22Rv1 (cell line): ENCODE measurements around the gene NUMA1.

ENCODE experiments used
- H3K27ac ChIP-seq: fragments of 450-650 bp; 2 replicates; pipeline ENCODE4 v1.5.1; 2017
- ZFX ChIP-seq: fragments of 450-650 bp; IDR thresholded peaks from 2 replicates; pipeline ENCODE4 v1.6.1; 2017; ENCODE audit warnings: antibody characterized with exemption, borderline replicate concordance
- TF ChIP-seq, protein P1 (sequence below): fragments of 450-650 bp; IDR thresholded peaks from 2 replicates; pipeline ENCODE4 v1.5.1; 2017; ENCODE audit warnings: mild to moderate bottlenecking

Gene NUMA1

GRCh38 chr11:72015511-72016061 is 64.8 kb downstream of the NUMA1 start:
- no peak for TF ChIP-seq ZFX
- TF ChIP-seq, protein P1, sequence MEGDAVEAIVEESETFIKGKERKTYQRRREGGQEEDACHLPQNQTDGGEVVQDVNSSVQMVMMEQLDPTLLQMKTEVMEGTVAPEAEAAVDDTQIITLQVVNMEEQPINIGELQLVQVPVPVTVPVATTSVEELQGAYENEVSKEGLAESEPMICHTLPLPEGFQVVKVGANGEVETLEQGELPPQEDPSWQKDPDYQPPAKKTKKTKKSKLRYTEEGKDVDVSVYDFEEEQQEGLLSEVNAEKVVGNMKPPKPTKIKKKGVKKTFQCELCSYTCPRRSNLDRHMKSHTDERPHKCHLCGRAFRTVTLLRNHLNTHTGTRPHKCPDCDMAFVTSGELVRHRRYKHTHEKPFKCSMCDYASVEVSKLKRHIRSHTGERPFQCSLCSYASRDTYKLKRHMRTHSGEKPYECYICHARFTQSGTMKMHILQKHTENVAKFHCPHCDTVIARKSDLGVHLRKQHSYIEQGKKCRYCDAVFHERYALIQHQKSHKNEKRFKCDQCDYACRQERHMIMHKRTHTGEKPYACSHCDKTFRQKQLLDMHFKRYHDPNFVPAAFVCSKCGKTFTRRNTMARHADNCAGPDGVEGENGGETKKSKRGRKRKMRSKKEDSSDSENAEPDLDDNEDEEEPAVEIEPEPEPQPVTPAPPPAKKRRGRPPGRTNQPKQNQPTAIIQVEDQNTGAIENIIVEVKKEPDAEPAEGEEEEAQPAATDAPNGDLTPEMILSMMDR = peak; percentile 21; the same call in 1 of the 2 replicates
- no peak overlapping the region for H3K27ac ChIP-seq

DNA sequence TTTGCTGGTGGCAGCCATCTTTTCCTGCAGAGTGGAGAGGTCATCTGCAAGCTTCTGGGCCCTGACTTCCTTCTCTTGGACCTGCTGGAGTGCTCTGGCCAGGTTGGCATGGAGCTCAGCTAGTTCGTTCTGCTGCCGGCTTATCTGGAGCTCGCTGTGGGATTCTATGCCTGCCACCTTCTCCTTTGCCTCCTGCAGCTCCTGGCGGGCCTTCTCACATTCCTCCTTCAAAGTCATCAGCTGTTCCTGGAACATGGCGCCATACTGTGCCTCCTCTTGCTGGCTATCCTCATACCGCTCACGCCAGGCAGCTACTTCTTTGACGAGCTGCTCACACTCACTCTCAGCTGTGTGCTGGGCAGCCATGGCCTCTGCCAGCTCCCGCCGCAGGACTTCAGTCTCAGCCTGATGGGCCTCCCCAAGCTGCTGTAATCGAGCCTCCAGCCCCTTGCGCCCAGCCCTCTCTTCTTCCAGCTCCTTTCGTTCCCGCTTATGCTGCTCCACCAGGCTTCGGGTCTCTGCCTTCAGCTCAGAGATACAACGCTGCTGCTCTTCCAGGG is 65.5 kb downstream of the NUMA1 start:
- no peak overlapping the region for H3K27ac ChIP-seq
- TF ChIP-seq ZFX = no peak
- TF ChIP-seq, protein P1 = no peak

DNA sequence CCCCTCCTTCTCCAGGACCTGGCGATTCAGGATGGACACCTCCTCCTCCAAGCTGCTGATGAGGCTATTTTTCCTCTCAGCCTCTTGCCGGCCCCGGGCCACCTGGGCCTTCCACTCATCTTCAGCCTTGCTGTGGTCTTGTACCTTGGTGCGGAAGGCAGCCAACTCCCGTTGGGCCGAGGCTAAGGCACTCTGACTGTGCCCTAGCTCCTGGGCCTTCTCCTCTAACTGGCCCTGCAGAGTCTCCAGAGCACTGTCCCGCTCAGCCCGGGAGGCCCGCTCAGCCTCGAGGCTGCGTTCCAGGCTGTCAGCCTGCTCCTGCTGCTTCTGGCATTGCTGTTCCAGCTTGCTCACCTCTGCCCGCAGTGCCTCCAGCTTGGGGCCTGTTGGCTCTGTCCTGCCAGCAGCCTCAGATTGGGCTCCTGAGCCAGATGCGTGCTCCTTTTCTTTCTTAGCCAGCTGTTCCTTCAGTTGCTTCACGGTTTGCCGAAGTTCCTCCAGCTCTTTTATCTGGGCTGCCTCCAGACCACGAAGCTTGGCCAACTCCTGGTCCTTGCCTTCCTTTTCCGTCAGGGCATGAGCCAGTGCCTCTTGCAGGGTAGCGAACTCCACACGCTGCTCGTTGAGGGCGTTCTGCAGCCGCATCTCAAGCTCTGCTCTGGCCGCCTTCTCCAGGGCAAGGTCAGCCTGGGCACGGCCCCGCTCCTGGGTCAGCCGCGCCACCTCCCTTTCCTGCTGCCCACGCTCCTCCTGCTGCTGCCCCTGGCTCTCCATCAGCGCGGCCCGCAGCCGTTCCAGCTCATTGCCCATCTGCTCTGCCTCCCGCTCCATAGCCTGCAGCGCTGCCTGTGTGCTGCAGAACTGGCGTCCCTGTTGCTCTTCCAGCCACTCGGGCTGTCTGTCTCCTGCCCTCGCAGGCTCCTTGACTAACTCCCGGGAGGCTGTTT is 66.3 kb downstream of the NUMA1 start:
- no peak overlapping the region for H3K27ac ChIP-seq
- TF ChIP-seq, protein P1 = no peak
- no peak for TF ChIP-seq ZFX

GRCh38 chr11:72012897-72013721 is 67.2 kb downstream of the NUMA1 start:
- no peak overlapping the region for H3K27ac ChIP-seq
- no peak for TF ChIP-seq ZFX
- TF ChIP-seq, protein P1 = no peak

DNA sequence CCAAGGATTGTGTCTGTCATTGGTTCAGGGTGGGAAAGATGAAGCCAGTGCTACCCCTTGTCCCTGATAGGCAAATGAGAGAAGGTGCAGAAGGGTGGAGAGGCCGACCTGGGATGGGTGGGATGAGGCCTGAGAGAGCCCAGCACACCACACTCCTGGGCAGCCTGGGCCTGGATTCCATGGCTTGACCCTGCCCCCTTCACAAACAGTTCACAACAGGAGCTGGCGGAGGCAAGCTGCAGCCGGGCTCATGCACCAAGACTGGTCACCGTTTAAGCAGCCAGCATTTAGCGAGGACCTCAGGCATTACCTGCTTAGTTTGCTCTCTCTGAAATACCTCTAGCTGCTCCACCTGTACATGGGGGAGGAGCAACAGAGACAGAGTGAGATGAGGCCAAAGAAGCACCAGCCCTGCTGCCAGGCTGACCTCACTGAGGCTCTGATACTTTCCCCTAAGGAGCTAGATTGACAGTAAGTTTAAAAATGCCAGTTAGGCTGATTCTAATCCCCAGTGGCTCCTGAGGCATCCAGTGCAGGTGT is 68.2 kb downstream of the NUMA1 start:
- no peak overlapping the region for H3K27ac ChIP-seq
- no peak for TF ChIP-seq ZFX
- TF ChIP-seq, protein P1 = no peak

DNA sequence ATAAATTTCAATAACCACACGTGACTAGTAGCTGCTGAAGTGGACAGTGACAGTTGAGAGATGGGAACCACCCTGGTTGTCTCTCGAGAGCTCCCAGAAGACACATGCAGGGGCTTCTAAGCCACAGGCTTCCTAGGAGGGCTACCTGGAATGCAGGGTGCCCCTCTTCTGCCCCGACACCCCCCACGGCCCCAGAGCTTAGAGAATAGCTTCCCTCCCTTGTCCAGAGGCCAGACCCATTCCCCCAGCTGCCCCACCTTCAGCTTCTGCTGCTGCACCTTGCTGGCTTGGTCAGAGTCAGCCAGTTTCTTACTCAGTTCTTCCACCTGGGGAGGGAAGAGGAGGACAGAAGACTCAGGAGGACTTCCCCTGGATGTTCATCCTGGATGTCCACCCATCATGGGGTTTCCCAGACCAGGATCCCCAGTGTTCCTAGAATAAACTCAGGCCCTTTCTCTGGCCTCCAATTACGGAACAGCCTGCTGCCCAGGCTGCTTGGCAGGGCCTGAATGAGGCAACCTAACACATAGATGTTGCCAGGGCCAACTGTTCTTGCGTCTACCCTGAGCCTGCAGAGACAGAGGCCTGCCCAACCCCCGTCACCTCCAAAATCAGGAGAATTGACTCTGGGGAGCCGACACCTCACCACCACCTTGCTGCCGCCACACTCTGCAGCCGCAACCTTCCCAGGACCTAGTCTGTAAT is 69.7 kb downstream of the NUMA1 start:
- TF ChIP-seq, protein P1 = no peak
- TF ChIP-seq ZFX = no peak
- H3K27ac ChIP-seq = no peak overlapping the region; the same call in 1 of the 2 replicates
